ENCODE measurements around the gene ABCA7.

DNA sequence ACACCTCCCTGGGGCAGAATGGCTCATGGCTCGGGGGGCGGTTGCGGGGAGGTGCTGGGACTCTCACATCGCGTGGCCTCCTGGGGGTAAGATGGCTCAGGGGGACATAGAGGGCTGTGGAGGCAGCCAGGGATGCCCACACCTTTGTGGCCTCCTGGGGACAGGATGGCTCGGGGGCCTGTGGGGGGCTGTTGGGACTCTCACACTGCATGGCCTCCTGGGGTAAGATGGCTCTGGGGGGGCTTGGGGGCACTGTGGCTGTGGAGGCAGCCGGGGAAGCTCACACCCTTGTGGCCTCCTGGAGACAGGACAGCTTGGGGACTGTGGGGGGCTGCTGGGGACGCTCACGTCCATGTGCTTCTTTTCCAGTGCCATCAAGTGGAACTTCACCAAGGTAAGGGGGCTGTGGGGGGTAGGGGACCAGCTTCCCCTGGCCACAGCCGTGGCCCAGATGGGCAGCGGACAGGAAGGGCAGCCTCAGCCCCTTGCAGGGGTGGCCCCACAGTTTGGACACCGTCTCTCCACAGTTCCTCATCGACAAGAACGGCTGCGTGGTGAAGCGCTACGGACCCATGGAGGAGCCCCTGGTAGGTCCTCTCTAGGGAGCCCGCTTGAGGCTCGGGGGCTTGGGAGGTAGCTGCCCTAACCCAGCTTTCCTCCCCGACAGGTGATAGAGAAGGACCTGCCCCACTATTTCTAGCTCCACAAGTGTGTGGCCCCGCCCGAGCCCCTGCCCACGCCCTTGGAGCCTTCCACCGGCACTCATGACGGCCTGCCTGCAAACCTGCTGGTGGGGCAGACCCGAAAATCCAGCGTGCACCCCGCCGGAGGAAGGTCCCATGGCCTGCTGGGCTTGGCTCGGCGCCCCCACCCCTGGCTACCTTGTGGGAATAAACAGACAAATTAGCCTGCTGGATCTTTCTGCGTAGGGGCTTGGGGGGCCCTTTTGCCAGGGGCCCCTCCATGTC is 66.2 kb downstream of the ABCA7 start:
- TF ChIP-seq, protein P1, sequence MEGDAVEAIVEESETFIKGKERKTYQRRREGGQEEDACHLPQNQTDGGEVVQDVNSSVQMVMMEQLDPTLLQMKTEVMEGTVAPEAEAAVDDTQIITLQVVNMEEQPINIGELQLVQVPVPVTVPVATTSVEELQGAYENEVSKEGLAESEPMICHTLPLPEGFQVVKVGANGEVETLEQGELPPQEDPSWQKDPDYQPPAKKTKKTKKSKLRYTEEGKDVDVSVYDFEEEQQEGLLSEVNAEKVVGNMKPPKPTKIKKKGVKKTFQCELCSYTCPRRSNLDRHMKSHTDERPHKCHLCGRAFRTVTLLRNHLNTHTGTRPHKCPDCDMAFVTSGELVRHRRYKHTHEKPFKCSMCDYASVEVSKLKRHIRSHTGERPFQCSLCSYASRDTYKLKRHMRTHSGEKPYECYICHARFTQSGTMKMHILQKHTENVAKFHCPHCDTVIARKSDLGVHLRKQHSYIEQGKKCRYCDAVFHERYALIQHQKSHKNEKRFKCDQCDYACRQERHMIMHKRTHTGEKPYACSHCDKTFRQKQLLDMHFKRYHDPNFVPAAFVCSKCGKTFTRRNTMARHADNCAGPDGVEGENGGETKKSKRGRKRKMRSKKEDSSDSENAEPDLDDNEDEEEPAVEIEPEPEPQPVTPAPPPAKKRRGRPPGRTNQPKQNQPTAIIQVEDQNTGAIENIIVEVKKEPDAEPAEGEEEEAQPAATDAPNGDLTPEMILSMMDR (IDR thresholded peaks at IDR 0.05; ENCODE audit: low read depth, low read length), result no peak
- no peak for TF ChIP-seq EZH2phosphoT487 (IDR thresholded peaks at IDR 0.05; ENCODE audit: low read depth)

Data from OCI-LY3 (cell line).